DMS 273 treated with DMSO at 0.1 percent for 48 hours (cell line): Measurements from ENCODE around the gene TBCD.

Experiments
- DNase-seq: peaks from one replicate; lab custom pipeline; 2025; lab: John Stamatoyannopoulos, UW

The TBCD gene

GRCh38 chr17:82858376-82859126 lies 106.7 kb downstream of the TBCD start:
- DNase-seq = no peak

GRCh38 chr17:82859431-82860403 lies 107.9 kb downstream of the TBCD start:
- DNase-seq = no peak

GRCh38 chr17:82860606-82861392 lies 108.9 kb downstream of the TBCD start:
- DNase-seq = no peak

GRCh38 chr17:82861393-82861775 lies 109.5 kb downstream of the TBCD start:
- no peak for DNase-seq

- DNase-seq = no peak
Measured at GRCh38 chr17:82862191-82862590, 110.3 kb downstream of the TBCD start.

GRCh38 chr17:82862737-82863382 lies 111.0 kb downstream of the TBCD start:
- DNase-seq = no peak

- DNase-seq = no peak
Measured at GRCh38 chr17:82863383-82863940, 111.6 kb downstream of the TBCD start.

- DNase-seq = peak; percentile 62
Measured at GRCh38 chr17:82863941-82864712, 112.3 kb downstream of the TBCD start.

- no peak for DNase-seq
Measured at GRCh38 chr17:82864713-82865248, 112.9 kb downstream of the TBCD start.

GRCh38 chr17:82865274-82865673 lies 113.4 kb downstream of the TBCD start:
- DNase-seq = no peak

- no peak for DNase-seq
Measured at GRCh38 chr17:82865774-82866395, 114.0 kb downstream of the TBCD start.

- DNase-seq = no peak
Measured at GRCh38 chr17:82866590-82867191, 114.8 kb downstream of the TBCD start.

GRCh38 chr17:82867763-82868325 lies 116.0 kb downstream of the TBCD start:
- no peak for DNase-seq

- no peak for DNase-seq
Measured at GRCh38 chr17:82868715-82869131, 116.9 kb downstream of the TBCD start.

GRCh38 chr17:82869536-82869935 lies 117.7 kb downstream of the TBCD start:
- no peak for DNase-seq

- DNase-seq = no peak
Measured at GRCh38 chr17:82870091-82870491, 118.2 kb downstream of the TBCD start.

GRCh38 chr17:82870541-82870940 lies 118.7 kb downstream of the TBCD start:
- DNase-seq = no peak

GRCh38 chr17:82871056-82871775 lies 119.4 kb downstream of the TBCD start:
- DNase-seq = no peak
